Mucosa of rectum (tissue), 2 donors: ENCODE results near the gene CYBC1.

Source experiments
- H3K27ac ChIP-seq, 2 donors: one replicate each; pipeline ENCODE4 v1.7.0; 2013; ENCODE audit warnings: inconsistent platforms in 2 of 2, low read depth in 2 of 2, low read length in 2 of 2
- H3K27me3 ChIP-seq, 2 donors: one replicate each; pipeline ENCODE4 v1.7.0; 2013; ENCODE audit warnings: low read length in 2 of 2; ENCODE audit not compliant: control insufficient read depth in 2 of 2, insufficient read depth in 2 of 2
- H3K36me3 ChIP-seq, 2 donors: one replicate each; pipeline ENCODE4 v1.7.0; 2013; ENCODE audit warnings: low read length in 2 of 2; ENCODE audit not compliant: control insufficient read depth in 2 of 2, insufficient read depth in 2 of 2
- H3K4me1 ChIP-seq, 2 donors: one replicate each; pipeline ENCODE4 v1.7.0; 2013; ENCODE audit warnings: low read length in 2 of 2, mild to moderate bottlenecking in 1 of 2; ENCODE audit not compliant: control insufficient read depth in 2 of 2, insufficient read depth in 2 of 2
- H3K4me3 ChIP-seq, 2 donors: one replicate each; pipeline ENCODE4 v1.7.0; 2013; ENCODE audit warnings: low read length in 2 of 2
- H3K9ac ChIP-seq, 2 donors: one replicate each; pipeline ENCODE4 v1.7.0; 2013; ENCODE audit warnings: low read length in 2 of 2, low read depth in 1 of 2, mild to moderate bottlenecking in 1 of 2
- H3K9me3 ChIP-seq, 2 donors: one replicate each; pipeline ENCODE4 v1.7.0; 2013; ENCODE audit warnings: low read length in 2 of 2; ENCODE audit not compliant: control insufficient read depth in 2 of 2
- donor health status: healthy.
- donor health status: Normal muscosa, but diverticular disease.

Gene CYBC1

DNA sequence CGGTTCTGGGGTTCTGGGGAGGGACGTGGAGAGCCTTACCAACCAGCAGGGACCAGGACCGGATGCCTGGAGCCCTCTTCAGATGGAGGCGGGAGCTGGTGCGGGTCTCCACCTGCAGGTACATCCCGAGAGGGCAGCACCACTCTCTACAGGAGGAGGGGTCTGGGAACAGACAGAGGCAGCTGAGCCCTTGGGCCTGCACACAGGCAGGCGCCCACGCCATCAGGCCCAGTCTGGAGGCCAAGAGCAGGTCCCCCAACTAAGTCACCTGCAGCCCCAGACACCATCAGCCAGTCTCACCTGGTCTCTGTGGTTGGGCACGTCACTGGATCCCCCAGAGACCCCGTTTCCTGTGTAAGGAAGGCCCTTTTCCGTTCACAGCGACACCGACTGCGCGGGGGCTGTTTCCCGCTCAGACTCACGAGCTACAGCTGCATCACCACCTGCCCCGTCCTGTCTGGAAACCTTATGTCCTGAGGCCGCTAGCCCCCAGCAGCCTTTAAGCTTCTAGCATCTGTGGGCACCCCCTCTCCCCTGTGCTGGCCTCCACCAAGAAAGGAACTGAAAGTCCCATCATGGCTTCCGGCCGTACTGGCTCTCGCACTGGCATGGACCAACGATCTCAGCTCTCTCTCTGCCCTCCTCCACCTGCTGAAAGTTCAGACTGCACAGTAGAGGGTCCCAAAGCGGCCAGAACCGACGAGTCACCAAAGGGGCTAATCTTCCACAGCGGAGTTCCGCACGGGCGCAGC lies 1.2 kb downstream of the CYBC1 start:
- H3K9me3 ChIP-seq, result no peaks in the 10 kb centered on the region
- H3K4me3 ChIP-seq, result peak overlapping the region; percentile 81 to 94
- H3K27me3 ChIP-seq, result no peaks in the 10 kb centered on the region
- peak overlapping the region; percentile 86 to 93 for H3K27ac ChIP-seq
- H3K36me3 ChIP-seq, result peaks cover 2 to 12% of the 10 kb centered on the region in 2 donors
- H3K4me1 ChIP-seq, result peaks cover 0 to 12% of the 10 kb centered on the region in 2 donors
- peak overlapping the region; percentile 76 to 91 for H3K9ac ChIP-seq

DNA sequence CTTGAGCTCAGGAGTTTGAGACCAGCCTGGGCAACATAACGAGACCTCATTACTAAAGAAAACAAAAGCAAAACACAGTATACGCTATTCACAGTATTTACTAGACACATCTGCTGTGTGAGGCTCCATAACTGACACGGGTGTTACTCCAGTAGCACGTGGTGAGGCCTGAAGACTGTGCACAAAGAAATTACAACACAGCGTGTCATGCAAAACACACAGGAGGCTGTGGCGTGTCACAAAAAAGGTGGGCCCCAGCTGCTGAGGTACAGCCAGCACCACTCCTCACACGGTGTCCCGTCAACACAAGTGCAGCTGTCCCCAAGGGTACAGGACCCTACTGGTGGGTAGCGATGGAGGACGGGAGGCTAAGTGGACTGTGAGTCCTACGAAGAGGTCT lies 2.7 kb downstream of the CYBC1 start:
- Histone ChIP-seq H3K27me3 (no peaks in the 10 kb centered on the region), H3K27ac (no peak overlapping the region), H3K4me3 (no peak overlapping the region), H3K9ac (no peak overlapping the region), H3K9me3 (no peaks in the 10 kb centered on the region), H3K4me1 (peaks cover 0 to 12% of the 10 kb centered on the region in 2 donors), H3K36me3 (peaks cover 8 to 21% of the 10 kb centered on the region in 2 donors)

- H3K27me3 ChIP-seq, result no peaks in the 10 kb centered on the region
- H3K36me3 ChIP-seq, result peaks cover 12 to 26% of the 10 kb centered on the region in 2 donors
- peaks cover 0 to 12% of the 10 kb centered on the region in 2 donors for H3K4me1 ChIP-seq
Measured at GRCh38 chr17:82446649-82447048, 3.9 kb downstream of the CYBC1 start.

DNA sequence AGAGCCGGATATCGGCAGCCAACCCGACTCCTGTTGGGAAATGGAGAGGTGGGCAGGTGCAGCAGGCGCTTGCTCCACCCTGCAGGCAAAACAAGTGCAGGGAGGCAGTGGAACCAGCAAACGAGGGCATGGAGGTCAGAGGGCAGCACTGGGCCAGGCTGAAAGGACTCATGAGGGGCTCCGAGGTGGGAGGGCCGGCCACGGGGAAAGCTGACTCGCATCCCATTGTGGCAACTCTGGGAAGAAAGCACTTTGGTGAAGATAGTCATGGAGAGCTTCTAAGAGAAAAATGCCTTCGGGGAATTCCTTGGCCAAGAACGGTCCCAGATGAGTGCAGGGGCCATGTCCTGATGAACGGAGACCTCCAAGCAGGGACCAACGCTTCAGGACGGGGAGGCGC lies 4.4 kb downstream of the CYBC1 start:
- no peaks in the 10 kb centered on the region for H3K27me3 ChIP-seq
- H3K4me1 ChIP-seq, result peaks cover 0 to 12% of the 10 kb centered on the region in 2 donors
- H3K27ac ChIP-seq, result no peak overlapping the region
- no peak overlapping the region for H3K4me3 ChIP-seq
- H3K36me3 ChIP-seq, result peaks cover 12 to 26% of the 10 kb centered on the region in 2 donors
- no peaks in the 10 kb centered on the region for H3K9me3 ChIP-seq
- H3K9ac ChIP-seq, result no peak overlapping the region

More at GRCh38 chr17:82446649-82447048, 3.9 kb downstream of the CYBC1 start:
- Histone ChIP-seq H3K4me3 (no peak overlapping the region), H3K9me3 (no peaks in the 10 kb centered on the region), H3K9ac (no peak overlapping the region), H3K27ac (no peak overlapping the region)

DNA sequence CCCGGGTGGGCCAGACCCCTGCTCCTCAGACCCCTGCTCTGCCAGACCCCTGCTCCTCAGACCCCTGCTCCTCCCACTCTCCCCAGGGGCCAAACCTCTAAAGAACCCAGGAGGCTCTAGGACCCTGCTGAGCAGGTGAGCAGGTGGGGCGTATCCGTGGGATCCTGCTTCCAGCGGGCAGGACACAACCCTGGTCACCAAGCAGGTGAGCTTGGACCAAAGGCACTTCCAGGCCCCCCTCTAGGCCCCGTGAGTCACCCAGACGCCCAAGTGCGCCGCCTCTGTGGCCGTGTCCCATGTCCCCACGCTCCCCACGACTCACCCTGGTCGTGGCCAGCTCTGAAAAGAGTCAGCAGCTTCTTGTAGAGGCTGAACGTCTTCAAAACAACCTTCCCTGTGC lies 5.0 kb downstream of the CYBC1 start:
- H3K9ac ChIP-seq, result no peak overlapping the region
- no peaks in the 10 kb centered on the region for H3K27me3 ChIP-seq
- peaks cover 12 to 26% of the 10 kb centered on the region in 2 donors for H3K36me3 ChIP-seq
- H3K27ac ChIP-seq, result no peak overlapping the region
- no peak overlapping the region for H3K4me3 ChIP-seq
- no peaks in the 10 kb centered on the region for H3K9me3 ChIP-seq
- H3K4me1 ChIP-seq, result peaks cover 0 to 12% of the 10 kb centered on the region in 2 donors

- Histone ChIP-seq H3K27ac (no peak overlapping the region), H3K9ac (no peak overlapping the region), H3K36me3 (peaks cover 12 to 26% of the 10 kb centered on the region in 2 donors)
Measured at GRCh38 chr17:82444941-82445521, 5.5 kb downstream of the CYBC1 start.

GRCh38 chr17:82444284-82444893 lies 6.2 kb downstream of the CYBC1 start:
- Histone ChIP-seq H3K4me1 (peaks cover 0 to 8% of the 10 kb centered on the region in 2 donors), H3K9ac (no peak overlapping the region), H3K36me3 (peaks cover 12 to 26% of the 10 kb centered on the region in 2 donors), H3K27ac (no peak overlapping the region), H3K9me3 (no peaks in the 10 kb centered on the region), H3K27me3 (no peaks in the 10 kb centered on the region), H3K4me3 (no peak overlapping the region)

More at GRCh38 chr17:82444941-82445521, 5.5 kb downstream of the CYBC1 start:
- Histone ChIP-seq H3K27me3 (no peaks in the 10 kb centered on the region), H3K9me3 (no peaks in the 10 kb centered on the region), H3K4me1 (peaks cover 0 to 12% of the 10 kb centered on the region in 2 donors), H3K4me3 (no peak overlapping the region)

GRCh38 chr17:82443465-82444283 lies 6.9 kb downstream of the CYBC1 start:
- Histone ChIP-seq H3K9me3 (no peaks in the 10 kb centered on the region), H3K4me1 (peaks cover 0 to 4% of the 10 kb centered on the region in 2 donors), H3K27ac (no peak overlapping the region), H3K27me3 (no peaks in the 10 kb centered on the region), H3K36me3 (peaks cover 12 to 26% of the 10 kb centered on the region in 2 donors), H3K9ac (no peak overlapping the region), H3K4me3 (no peak overlapping the region)

DNA sequence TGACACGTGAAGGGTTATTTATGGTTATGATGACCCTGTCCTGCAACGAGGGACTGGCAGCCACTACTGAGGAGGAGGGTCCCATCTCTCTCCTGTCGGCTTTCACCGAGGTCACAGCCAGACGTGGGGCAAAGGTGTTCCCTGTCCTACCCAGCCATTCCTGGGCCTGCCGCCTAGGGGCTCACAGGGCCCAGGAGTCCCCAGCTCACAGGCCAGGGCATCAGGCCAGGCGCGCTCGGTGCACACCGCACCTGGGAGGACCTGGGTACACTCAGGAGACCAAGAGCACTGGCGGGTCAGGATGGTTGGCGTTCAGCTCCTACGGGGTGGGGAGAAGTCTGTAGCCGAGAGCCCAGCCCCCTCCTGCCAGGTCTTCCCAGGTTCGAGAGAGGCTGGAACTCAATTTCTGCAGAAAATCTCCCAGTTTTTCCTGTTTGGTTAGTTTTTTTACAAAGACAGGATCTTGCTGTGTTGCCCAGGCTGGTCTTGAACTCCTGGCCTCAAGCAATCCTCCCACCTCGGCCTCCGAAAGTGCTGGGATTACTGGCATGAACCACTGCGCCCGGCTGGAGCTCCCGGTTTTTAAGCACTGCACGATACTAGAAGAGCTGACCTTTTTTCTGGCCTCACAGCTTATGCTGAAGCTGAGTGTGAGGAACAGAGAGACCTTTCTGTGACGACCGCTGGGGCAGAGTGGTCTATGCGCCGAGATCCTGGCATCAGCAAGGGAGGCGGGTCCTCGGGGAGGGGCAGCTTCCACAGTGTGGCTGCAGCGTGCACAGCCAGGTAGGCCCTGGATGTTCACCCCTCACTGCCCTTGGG lies 7.7 kb downstream of the CYBC1 start:
- Histone ChIP-seq H3K9me3 (no peaks in the 10 kb centered on the region), H3K27me3 (no peaks in the 10 kb centered on the region), H3K4me1 (peaks cover 0 to 4% of the 10 kb centered on the region in 2 donors), H3K4me3 (no peak overlapping the region), H3K27ac (no peak overlapping the region), H3K9ac (no peak overlapping the region), H3K36me3 (peaks cover 12 to 25% of the 10 kb centered on the region in 2 donors)
